Neural progenitor cell (in vitro differentiated cells): ENCODE measurements around the gene OPCML.

Experiments used
- EZH2phosphoT487 ChIP-seq: fragments of 200-600 bp; sonication (generic); IDR thresholded peaks from 2 replicates; pipeline ENCODE4 v1.6.1; 2017; ENCODE audit warnings: antibody characterized with exemption
- TF ChIP-seq, protein P1 (sequence below): fragments of 200-600 bp; sonication (generic); IDR thresholded peaks from 2 replicates; pipeline ENCODE4 v1.5.1; 2017; ENCODE audit warnings: antibody characterized with exemption, mild to moderate bottlenecking

DNA sequence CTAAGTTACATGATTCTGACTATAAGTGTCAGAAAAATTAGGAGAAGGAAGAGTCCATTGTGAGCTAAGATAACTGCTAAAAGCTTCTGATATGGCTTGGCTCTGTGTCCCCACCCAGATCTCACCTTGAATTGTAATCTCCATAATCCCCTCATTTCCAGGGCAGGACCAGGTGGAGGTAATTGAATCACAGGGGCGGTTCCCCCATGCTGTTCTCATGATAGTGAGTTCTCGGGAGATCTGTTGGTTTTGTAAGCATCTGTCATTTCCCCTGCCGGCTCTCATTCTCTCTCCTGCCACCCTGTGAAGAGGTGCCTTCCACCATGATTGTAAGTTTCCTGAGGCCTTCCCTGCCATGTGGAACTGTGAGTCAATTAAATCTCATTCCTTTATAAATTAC is 230.2 kb downstream of the OPCML start:
- TF ChIP-seq, protein P1, sequence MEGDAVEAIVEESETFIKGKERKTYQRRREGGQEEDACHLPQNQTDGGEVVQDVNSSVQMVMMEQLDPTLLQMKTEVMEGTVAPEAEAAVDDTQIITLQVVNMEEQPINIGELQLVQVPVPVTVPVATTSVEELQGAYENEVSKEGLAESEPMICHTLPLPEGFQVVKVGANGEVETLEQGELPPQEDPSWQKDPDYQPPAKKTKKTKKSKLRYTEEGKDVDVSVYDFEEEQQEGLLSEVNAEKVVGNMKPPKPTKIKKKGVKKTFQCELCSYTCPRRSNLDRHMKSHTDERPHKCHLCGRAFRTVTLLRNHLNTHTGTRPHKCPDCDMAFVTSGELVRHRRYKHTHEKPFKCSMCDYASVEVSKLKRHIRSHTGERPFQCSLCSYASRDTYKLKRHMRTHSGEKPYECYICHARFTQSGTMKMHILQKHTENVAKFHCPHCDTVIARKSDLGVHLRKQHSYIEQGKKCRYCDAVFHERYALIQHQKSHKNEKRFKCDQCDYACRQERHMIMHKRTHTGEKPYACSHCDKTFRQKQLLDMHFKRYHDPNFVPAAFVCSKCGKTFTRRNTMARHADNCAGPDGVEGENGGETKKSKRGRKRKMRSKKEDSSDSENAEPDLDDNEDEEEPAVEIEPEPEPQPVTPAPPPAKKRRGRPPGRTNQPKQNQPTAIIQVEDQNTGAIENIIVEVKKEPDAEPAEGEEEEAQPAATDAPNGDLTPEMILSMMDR: no peak
- no peak for TF ChIP-seq EZH2phosphoT487
